Tongue (tissue), 2 donors: ENCODE results near the gene PIBF1. TPM values are rescaled to one million over a fixed set of nuclear protein-coding genes. Genes with fewer than 3 reads are reported as not detected.
"Not testable (repeated sequence)": the region's sequence is repeated elsewhere in the genome, so short reads cannot be mapped to it uniquely, and the experiment has no call there.

Source experiments
- DNase-seq: peaks from one replicate; pipeline ENCODE4 v3.0.0-alpha.2; 2015
- total RNA-seq: library from RNA; depleted of rRNA; stranded (reverse); fragments of >200 nt; gene quantifications from one replicate; pipeline ENCODE4 v1.2.3, GENCODE V29; 2014

Gene PIBF1
- total RNA-seq, 1 donor from 2014 or later: 55.2 TPM

DNA sequence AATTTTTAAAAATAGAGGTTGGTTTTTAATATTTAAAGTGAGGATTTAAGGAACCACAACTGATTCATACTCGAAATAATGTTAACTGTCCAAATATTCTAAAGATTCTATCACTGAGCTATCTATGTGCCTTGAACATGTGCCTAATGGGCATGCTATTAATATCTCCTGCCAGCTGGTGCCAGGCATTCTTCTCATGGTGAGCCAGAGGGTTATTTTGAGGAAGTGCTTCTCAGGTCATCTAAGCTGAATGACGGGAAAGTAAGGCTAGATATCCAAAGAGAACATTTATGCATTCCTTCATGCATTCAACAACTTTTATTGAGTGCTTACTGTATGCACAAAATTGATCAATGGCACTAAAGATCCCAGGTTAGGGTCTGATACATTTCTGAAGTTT is 138.2 kb downstream of the PIBF1 start:
- peak; percentile 72 for DNase-seq

GRCh38 chr13:72931311-72931710 is 149.4 kb downstream of the PIBF1 start:
- peak; percentile 24 for DNase-seq

DNA sequence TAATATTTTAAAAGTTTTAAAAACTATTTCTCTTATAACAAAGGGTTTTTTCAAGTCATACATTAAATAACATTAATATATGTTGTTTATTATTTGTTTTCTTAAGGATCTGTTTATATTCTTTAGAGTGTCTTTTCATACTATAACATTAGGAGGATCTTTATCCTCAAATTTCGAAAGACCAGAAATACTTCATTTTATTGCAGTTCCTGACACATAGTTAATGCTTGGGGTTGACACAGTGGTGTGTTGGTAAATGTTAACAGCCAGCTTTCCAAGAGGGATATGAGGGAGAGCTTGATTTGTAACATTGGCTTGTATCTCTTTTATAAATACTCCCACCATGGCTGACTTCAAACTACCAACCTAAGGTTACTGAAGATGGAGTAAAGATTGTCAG is 150.3 kb downstream of the PIBF1 start:
- no peak for DNase-seq

DNA sequence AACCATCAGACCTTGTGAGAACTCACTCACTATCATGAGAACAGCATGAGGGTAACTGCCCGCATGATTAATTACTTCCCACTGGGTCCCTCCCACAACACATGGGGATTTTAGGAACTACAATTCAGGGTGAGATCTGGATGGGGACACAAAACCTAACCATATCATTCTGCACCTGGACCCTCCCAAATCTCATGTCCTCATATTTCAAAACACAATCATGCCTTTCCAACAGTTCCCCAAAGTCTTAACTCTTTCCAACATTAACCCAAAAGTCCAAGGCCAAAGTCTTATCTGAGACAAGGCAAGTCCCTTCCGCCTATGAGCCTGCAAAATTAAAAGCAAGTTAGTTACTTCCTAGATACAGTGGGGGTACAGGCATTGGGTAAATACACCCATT is 164.3 kb downstream of the PIBF1 start:
- not testable (repeated sequence) for DNase-seq

GRCh38 chr13:72952529-72953141 is 170.7 kb downstream of the PIBF1 start:
- no peak for DNase-seq

GRCh38 chr13:72953391-72953965 is 171.5 kb downstream of the PIBF1 start:
- no peak for DNase-seq

DNA sequence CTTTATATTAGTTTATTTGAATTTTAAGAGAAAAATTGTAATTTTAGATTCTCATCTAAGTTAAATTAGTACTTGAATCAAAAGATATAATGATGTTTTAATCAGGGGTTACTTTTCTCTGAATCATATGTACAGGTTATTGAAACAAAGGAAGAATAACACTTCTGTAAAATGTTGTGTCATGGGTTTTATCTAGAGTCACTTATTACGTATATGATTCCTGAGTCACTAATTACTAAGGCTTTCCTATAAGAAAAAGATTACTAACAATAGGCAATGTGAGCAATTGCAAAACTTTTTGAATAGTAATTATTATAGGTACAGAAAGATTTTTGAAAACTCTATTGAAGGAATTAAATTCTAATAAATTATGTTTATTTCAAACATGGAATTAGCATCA is 177.7 kb downstream of the PIBF1 start:
- no peak for DNase-seq

- no peak for DNase-seq
Observed at GRCh38 chr13:72960114-72960513, 178.2 kb downstream of the PIBF1 start.

DNA sequence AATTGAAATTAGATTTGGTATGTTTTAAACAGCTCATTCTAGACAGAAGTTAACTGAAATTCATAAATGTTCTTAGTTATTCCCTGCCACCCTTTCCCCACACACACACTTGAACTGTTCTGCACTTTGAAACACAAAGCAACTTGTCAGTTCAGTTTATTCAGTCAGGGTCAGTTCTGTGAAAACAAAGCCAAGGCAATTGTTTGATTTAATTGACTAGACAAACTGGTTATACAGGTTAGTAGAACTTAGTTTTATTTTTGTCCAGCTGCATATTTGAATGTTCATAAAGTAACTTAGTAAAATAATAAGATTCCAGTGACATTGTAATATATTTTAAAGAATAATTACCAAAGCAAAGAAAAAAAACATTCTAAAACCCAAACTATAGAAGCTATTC is 178.6 kb downstream of the PIBF1 start:
- DNase-seq: peak; percentile 27

GRCh38 chr13:72963762-72964161 is 181.8 kb downstream of the PIBF1 start:
- DNase-seq: no peak

- DNase-seq: no peak
Observed at GRCh38 chr13:72970301-72970880, 188.5 kb downstream of the PIBF1 start.

DNA sequence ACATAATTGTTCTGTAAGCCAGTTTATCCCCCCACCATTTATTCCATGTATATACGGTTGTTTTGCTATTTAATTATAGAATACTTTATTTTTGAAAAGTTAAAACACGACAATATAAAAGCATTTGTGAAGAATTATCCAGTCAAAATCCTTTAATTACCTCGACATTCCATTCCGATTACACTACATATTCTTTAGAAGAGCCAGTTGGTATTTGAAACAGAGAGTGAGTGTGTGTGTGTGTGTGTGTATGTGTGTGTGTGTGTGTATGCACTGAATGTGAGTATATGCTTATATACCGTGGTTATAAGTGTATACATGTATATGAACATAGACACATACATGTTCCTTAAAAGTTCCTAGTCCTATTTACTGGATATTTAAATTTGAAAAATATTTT is 189.0 kb downstream of the PIBF1 start:
- DNase-seq: peak; percentile 16

DNA sequence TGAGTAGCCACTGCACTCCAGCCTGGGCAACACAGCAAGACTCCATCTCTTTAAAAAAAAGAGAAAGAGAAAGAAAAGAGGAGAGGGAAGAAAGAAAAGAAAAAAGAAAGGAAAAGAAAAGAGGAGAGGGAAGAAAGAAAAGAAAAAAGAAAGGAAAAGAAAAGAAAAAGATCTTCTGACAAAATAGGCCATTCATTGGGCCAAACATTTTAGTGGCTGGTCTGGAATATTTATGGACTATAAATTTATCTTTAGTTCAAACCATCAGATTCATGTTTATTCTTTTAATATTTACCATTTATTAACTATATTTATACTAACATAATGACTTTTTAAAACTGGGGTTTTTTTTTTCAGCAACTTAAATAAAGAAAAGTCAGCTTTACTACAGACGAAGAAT is 191.3 kb downstream of the PIBF1 start:
- no peak for DNase-seq

- DNase-seq: no peak
Observed at GRCh38 chr13:72983085-72983768, 201.3 kb downstream of the PIBF1 start.

GRCh38 chr13:72985610-72986009 is 203.7 kb downstream of the PIBF1 start:
- no peak for DNase-seq

- no peak for DNase-seq
Observed at GRCh38 chr13:72986197-72986596, 204.3 kb downstream of the PIBF1 start.

- no peak for DNase-seq
Observed at GRCh38 chr13:72990953-72991352, 209.0 kb downstream of the PIBF1 start.

DNA sequence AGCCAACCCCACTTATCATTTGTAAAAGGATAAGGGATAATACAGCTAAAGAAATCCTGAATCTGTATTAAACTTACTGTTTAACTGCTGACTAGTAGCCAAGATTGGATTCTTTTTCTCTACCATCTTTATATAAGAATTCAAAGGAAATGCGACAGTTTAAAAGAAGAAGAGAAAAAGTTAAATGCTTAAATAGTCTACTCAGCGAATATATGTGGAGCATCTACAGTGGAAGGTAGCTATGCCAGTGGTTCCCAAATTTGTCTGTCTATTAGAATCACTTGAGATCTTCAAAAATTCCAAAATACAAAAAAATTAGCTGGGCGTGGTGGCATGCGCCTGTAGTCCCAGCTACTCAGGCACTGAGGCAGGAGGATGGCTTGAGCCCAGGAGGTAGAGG is 216.1 kb downstream of the PIBF1 start:
- DNase-seq: no peak

GRCh38 chr13:73000027-73000674 is 218.2 kb downstream of the PIBF1 start:
- peak; percentile 29 for DNase-seq

- peak; percentile 22 for DNase-seq
Observed at GRCh38 chr13:73001971-73002370, 220.0 kb downstream of the PIBF1 start.

DNA sequence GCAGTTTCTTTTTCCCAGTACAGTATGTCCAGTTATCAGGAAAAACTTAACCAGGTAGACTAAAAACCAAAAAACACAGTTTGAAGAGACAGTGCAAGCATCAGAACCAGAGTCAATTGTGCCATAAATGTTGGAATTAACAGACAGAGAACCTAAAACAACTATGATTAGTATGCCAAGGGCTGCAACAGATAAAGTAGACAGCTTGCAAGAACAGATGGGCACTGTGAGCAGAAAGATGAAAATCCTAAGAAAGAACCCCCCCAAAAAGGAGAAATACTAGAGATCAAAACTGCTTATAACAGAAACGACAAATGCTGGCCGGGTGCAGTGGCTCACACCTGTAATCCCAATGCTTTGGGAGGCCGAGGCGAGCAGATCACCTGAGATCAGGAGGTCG is 229.8 kb downstream of the PIBF1 start:
- DNase-seq: no peak

DNA sequence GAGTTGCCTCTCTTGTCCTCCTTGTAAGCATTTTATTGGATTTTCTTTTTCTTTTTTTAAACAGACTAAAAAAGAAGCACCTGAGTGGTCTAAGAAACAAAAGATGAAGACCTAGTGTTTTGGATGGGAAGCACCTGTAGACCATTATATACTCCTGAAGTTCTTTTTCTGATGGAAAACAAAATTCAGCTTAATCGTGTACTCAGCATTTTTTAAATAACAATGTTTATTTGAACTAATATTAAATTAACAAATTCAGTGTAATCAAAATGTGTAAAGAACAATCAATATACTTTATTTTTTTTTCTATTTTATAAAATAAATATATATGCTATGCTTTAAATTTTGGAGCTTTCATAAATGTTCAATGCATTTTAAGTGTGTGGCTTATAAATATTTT is 233.9 kb downstream of the PIBF1 start:
- no peak for DNase-seq

DNA sequence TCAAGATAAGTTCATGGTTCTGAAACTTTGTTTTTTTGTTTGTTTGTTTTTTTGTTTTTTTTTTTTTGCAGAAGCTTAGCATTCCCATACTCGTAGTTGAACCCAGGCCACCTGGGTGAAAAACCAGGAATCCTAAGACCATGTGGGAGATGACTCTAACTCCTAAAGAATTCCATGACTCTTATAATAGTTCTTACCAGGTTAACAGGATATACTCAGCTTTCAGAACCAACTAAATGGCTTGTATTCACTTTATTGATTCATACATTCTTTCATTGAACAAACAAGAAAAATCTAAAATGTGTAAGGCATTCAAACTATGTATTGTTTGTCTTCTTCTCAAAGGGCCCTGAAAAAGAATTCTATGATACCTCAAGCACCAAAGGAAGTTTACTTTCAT is 236.4 kb downstream of the PIBF1 start:
- DNase-seq: no peak
